ENCODE results near the gene KRT15.
A peak's percentile ranks its signal among the peaks of the same experiment; 100 is the strongest.

Gene KRT15

GRCh38 chr17:41527063-41528023 is 8.7 kb upstream of the KRT15 start:
- DNase-seq (ENCODE audit: low read depth) = no peak

GRCh38 chr17:41524261-41524660 is 5.6 kb upstream of the KRT15 start:
- no peak for DNase-seq (ENCODE audit: low read depth)

- DNase-seq (ENCODE audit: low read depth) = no peak
Observed at GRCh38 chr17:41523787-41524186, 5.1 kb upstream of the KRT15 start.

DNA sequence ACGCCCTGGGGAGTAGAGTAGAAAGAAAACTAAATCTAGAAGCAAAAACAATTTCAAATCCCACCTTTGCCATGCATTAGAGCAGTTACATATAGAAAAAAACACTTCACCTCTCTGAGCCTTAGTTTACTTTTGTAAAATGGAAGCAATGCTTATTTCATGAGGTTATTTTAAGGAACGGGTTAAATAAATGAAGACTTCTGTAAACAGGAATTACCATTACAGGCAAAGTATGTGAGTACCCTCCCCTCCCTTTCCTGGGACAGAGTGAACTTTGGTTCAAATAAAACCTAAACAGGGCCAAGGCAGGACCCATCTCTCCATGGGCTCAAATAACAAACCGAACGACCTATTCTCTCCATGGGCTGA is 4.5 kb upstream of the KRT15 start:
- DNase-seq (ENCODE audit: low read depth) = no peak

DNA sequence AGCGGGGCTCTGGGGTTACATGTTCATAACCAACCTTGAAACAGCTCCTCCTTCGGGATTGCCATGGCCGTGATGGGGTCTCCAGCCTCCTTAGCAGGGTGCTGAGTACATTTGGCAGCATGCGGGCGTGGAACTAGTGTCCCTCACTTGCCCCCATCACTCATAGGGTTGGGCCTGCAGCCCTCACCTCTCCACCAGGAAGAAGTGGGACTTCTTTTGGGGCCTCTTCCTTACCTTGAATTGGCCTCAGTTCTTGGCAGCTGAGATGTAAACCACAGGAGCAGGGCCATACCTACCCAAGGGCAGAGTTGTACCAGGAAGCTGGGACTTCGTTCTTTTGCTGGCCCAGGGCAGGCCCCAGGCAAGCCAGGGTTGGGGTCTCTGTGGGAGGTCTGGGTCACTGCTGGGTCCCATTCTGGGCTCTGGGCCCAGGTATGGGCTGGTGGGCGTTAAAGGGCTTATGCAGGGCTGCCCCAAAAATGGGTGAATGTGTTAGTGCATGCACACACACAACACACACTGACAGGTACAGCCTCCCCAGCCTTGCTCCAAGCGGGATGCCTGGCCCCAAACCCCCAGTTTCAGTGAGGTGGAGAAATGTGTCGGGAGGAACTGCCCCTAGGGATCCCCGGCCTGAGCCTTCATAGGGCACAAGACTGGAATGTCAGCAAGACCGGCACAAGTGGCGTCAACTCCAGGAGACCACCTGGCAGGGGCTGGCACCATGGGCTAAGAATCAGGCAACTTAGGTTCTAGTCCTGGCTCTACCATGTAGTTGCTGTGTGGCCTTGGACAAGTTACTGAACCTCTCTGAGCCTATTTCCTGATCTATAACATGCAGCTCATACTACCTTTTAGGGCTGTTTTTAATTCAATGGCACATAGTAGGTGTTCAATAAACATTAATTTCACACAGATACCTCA is 3.9 kb upstream of the KRT15 start:
- no peak for DNase-seq (ENCODE audit: low read depth)

- DNase-seq (ENCODE audit: low read depth) = peak; percentile 97
Observed at GRCh38 chr17:41521574-41522261, 3.0 kb upstream of the KRT15 start.

- DNase-seq (ENCODE audit: low read depth) = peak; percentile 41
Observed at GRCh38 chr17:41520821-41521521, 2.3 kb upstream of the KRT15 start.

GRCh38 chr17:41519501-41520224 is 973 bp upstream of the KRT15 start:
- DNase-seq (ENCODE audit: low read depth) = no peak

- DNase-seq (ENCODE audit: low read depth) = no peak
Observed at GRCh38 chr17:41518031-41518430, 659 bp downstream of the KRT15 start.

DNA sequence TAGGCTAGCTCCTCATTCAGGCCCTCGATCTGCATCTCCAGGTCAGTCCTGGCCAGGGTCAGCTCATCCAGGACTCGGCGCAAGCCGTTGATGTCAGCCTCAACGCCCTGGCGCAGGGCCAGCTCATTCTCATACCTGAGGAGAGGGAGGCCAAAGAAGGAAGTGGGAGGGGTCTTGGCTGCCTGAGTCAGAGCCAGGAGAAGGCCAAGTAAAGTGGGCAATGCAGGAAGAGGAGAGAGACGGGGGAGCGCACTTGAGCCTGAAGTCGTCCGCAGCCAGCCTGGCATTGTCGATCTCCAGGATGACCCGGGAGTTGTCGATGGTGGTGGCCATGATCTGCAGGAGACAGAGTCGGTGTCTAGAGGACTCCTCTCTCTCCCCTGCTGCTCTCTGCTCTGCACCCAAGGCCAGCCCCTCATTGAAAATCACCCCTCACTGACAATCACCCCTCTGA is 1.8 kb downstream of the KRT15 start:
- no peak for DNase-seq (ENCODE audit: low read depth)

- no peak for DNase-seq (ENCODE audit: low read depth)
Observed at GRCh38 chr17:41516147-41516829, 2.4 kb downstream of the KRT15 start.

DNA sequence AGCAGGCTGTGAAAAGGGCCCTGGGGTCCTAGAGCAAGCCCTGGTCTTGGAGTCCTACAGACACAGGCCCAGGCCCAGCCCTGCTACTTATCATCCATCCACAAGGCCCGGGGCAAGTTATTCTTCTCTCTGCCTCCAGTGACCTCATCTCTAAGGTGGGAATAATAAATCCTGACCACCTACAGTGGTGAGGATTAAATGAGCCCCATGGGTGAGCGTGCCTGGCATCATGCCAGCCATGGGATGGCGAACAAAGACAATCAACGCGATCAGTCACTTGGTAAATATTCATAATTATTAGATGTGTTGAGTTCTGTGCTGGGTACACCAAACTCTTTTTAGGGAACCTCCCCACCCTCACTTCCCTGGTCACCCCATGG is 5.5 kb downstream of the KRT15 start:
- no peak for DNase-seq (ENCODE audit: low read depth)

GRCh38 chr17:41512546-41513167 is 6.0 kb downstream of the KRT15 start:
- DNase-seq (ENCODE audit: low read depth) = no peak

DNA sequence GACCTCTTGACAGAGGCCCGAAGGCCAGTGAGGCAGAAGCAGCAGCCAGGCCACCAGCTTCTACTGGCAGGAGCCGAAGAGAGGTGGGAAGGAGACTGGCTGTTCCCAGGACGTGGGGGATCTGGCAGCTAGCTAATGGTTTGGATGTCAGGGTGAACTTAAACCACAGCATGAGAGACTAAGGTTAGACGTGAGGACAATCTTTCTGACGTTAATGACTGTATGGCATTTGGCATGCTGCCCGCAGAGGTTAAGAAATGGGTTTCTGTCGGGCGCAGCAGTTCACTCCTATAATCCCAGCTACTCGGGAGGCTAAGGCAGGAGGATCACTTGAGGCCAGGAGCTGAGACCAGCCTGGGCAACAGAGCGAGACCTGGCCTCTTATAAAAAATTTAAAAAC is 7.0 kb downstream of the KRT15 start:
- no peak for DNase-seq (ENCODE audit: low read depth)

DNA sequence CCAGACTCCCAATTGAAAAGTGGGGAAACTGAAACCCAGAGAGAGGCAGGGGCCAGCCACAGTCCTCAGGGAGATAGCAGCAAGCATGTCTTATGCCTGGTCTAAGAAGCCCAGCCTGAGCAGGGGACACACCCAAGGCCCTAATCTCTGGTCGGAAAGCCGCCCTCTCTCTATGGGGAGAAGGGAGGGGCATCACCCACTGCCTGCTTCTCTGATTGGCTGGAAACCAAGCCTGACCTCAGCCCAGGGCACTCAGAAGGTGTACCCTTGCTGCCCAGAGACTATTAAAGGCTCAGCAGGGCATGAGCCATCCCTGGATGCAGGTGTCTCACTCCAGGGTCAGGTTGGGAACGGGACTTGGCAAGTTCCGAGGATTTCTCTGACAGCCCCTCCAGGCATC is 7.6 kb downstream of the KRT15 start:
- no peak for DNase-seq (ENCODE audit: low read depth)

DNA sequence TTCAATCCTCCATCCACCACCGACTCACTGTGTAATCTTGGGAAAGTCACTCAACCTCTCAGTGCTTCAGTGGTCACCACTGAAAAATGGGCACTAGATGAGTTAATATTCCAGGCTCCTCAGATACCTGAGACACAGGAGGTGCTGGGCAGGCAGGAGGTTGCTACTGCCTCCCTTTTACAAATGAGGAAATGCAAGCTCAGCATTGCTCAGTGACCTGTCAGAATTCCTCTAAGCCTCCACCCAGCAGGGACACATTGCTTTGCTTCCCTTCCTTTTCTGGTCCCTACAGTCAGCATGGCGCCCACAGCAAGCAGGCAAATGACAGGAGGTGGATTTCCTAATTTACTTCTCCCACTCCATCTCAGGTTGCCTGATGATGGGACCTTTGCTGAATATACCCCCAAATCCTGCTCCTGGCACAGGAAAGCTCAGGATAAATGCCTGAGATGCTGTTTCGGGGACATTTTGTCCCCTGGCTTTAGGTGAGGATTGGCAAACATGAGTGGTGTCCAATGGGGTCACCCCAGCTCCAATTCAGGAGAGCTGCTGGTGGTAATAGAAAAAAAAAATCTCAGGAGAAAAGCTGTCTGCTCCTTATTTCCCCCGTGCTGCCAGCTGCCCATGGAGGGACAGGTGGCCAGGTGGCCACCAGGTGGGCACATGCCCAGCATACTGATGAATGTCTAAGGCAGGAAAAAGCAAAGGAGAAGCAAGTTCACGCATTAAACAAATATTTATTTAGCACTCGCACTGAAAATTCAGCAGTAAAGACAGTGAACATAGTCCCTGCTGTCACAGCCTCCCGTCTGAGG is 8.2 kb downstream of the KRT15 start:
- DNase-seq (ENCODE audit: low read depth) = no peak

GRCh38 chr17:41507315-41507880 is 11.3 kb downstream of the KRT15 start:
- DNase-seq (ENCODE audit: low read depth) = no peak
